Vagina (tissue), 2 donors: Measurements from ENCODE around the gene MELTF.

Experiments used
- CTCF ChIP-seq, 3 experiments: fragments of 450-650 bp in 2 of 3; fragments of 200-600 bp in 1 of 3; sonication (generic) in 1 of 3; IDR thresholded peaks; one replicate each; pipeline ENCODE4 v1.5.1; 2017 to 2019; ENCODE audit warnings: antibody characterized with exemption in 3 of 3, mild to moderate bottlenecking in 2 of 3, moderate library complexity in 2 of 3
- POLR2A ChIP-seq, 2 donors: fragments of 450-650 bp; IDR thresholded peaks; one replicate each; pipeline ENCODE4 v1.6.1; 2017; ENCODE audit warnings: antibody characterized with exemption in 2 of 2, mild to moderate bottlenecking in 2 of 2, moderate library complexity in 2 of 2

GRCh38 chr3:197027151-197027895, 2.3 kb downstream of the MELTF start:
- TF ChIP-seq CTCF (IDR thresholded peaks at IDR 0.05) = no peak
- no peak for TF ChIP-seq POLR2A (IDR thresholded peaks at IDR 0.05)
